ENCODE results near the gene CHRNA9.

Gene CHRNA9

GRCh38 chr4:40309250-40309774, 25.8 kb upstream of the CHRNA9 start:
- peak; percentile 78 for DNase-seq

DNA sequence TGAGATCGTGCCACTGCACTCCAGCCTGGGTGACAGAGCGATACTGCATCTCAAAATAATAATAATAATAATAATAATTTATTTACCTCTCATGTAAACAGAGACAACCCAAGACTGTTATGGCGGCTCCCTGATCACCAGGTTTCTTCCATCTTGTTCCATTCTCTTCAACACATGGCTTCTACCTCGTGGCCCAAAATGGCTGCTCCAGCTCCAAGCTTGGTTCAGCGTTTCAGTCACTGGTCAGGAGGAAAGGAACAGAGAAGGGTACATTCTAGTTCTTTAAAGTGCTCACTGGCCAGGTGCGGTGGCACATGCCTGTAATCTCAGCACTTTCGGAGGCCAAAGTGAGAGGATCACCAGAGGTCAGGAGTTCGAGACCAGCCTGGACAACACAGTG, 24.9 kb upstream of the CHRNA9 start:
- no peak for DNase-seq

DNA sequence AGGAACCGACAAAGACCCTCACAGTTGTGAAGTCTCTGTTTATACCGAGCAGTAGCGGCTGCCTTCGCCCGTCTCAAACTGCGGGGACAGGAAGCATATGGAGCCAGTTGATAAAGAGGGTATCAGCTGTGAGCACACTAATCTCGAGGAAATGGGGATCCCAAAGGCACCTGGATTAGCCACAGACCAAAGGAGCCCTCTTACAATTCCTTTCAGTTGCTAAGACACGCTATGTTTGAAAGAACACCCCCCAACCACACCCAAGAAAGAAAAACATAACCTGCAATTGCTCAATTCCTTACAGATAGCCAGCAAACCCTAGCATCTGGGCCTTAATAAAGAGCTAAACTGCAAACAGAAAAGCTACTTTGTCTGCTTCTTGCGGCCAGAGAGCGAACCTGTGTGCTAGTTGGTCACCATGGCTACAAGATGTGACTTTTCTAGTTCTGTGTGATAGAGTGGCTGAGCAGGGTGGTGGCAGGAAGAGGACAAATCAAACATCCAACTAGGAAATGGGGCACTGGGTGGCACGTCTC, 23.3 kb upstream of the CHRNA9 start:
- DNase-seq, result no peak

DNA sequence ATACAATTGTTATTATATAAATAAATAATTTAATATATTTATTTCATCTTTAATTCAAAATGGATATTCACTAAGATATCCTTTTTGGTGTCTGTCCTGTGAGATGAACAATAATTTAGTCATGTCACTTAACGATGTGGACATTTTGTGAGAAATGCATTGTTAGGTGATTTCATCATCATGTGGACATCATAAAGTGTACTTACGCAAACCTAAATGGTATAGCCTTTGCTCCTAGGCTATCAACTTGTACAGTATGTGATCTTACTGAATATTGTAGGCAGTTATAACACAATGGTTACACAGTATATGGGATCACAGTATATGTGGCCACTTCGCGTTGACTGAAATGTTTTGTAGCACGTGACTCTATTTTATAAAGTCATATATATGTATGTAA, 20.2 kb upstream of the CHRNA9 start:
- DNase-seq, result no peak

DNA sequence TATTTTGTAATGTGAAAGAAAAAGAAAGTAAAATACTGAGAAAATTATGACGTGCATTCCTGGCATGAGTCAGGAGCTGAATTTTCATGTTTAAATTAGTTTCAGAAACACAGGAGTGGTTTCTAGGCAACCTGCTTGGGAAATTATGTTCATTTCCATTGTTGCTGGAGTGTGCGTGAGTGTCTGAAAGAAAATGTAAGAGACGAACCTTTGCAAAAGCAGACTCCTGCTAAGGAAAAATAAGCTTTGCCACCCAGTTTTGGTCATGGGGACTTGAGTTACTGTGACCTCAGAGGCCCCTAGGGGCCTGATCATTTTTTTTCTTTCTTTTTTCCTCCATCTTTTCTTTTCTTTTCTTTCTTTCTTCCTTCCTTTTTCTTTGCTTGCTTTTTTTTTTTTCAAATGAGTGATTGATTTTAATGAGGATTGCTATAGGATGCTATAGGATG, 18.8 kb upstream of the CHRNA9 start:
- peak; percentile 79 for DNase-seq

- DNase-seq, result peak; percentile 88
Observed at GRCh38 chr4:40316782-40317635, 18.1 kb upstream of the CHRNA9 start.

- DNase-seq, result no peak
Observed at GRCh38 chr4:40317916-40318658, 17.0 kb upstream of the CHRNA9 start.

DNA sequence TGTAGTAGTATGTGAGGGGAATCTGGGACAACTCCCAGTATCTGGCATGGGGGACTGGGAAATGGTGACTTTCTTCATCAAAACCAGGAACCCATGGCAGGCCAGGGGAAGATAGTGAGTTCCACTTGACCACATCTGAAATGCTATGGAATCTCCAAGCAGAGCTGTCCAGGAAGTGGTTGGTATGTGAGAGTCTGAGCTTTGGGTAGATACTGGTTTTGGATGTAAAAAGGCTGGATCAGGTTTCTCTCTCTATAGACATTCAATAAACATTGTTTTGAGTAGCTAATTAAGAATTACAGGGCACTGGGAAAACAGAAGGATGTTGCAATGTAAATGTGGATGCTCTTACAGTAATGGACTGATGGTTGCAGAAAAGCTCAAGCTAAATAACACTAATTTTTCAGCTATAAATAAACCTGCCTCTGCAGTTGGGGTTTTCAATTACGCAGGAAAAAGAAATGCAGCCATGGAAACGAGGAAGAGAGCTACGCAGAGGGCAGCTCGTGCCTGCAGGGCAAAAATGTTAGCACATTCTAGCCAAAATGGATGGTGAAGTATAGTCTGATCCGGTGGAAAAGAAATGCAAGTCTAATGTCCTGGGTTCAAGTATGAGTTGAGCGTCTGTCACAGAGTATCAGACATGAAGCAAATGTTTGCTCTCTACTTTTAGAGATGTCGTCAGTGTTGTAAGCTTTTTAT, 13.4 kb upstream of the CHRNA9 start:
- peak; percentile 68 for DNase-seq

GRCh38 chr4:40322811-40323210, 12.3 kb upstream of the CHRNA9 start:
- DNase-seq, result no peak

DNA sequence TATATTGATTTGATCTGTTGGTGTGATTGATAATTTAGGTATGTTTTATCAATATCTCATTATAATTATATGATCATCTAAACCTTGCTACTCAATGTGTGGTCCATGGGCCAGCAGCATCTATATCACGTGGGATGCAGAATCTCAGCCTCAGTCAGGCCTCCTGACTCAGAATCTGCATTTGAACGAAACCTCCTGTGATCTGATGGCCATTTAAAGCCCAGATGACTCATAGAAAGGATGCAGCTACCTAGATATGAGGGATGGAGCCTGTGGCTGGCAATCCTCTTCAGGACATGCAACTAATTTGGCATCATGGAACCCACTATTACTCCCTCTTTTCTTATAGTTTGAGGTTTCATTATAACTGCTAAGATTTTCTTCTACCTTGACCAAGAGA, 11.3 kb upstream of the CHRNA9 start:
- DNase-seq, result no peak

GRCh38 chr4:40325406-40326019, 9.6 kb upstream of the CHRNA9 start:
- DNase-seq, result peak; percentile 67

- no peak for DNase-seq
Observed at GRCh38 chr4:40327340-40327739, 7.8 kb upstream of the CHRNA9 start.

- DNase-seq, result no peak
Observed at GRCh38 chr4:40328383-40328782, 6.8 kb upstream of the CHRNA9 start.

GRCh38 chr4:40329805-40330204, 5.3 kb upstream of the CHRNA9 start:
- no peak for DNase-seq

DNA sequence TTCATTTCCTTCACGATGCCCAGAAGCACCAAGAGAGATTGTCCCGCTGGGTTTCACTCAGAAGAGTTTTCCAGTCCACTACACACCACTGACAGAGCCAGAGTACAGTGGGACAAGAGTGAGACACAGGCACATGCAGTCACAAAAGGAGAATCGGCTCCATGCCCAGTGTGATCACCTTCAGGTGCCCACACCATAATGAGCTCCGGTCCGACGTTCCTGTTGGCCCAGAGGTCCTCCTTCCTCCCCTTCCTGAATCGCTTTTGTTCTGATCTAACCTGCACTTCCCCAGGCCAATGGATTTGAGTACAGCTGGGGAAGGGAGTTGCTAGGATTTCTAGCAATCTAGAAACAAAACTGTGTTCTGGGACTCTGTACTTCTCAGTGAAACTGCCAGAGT, 4.6 kb upstream of the CHRNA9 start:
- no peak for DNase-seq

DNA sequence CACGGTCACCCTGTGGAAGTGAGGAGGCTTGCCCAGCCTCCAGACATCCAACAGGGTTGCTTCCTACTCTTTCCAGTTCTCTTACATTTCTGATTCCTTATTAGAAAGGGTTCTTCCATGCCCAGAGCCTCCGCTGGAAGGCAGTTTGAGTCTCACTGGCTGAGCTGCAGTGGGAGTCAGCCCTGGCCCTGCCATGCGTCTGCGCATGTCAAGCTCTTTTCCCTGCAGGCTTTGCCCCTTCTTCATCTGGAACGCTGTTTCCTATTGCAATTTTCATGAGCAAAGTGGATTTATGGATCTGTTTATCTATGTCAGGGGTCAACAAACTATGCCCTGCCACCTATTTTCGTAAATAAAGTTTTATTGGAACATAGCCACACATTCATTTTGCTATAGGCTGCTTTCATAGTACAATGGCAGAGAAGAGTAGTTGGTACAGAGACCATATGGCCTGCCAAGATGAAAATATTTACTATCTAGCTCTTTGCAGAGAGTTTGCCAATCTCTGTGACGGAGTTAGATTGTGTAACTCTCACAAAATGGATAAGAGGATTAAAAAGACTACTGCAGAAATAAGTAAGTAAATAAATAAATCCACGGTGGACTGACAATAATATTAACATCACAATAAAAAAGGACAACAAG, 3.9 kb upstream of the CHRNA9 start:
- DNase-seq, result no peak

- no peak for DNase-seq
Observed at GRCh38 chr4:40331961-40332360, 3.2 kb upstream of the CHRNA9 start.

GRCh38 chr4:40333921-40334352, 1.2 kb upstream of the CHRNA9 start:
- peak; percentile 77 for DNase-seq

GRCh38 chr4:40335525-40335894, 377 bp downstream of the CHRNA9 start:
- DNase-seq, result peak; percentile 66

GRCh38 chr4:40337051-40337450, 1.9 kb downstream of the CHRNA9 start:
- no peak for DNase-seq

DNA sequence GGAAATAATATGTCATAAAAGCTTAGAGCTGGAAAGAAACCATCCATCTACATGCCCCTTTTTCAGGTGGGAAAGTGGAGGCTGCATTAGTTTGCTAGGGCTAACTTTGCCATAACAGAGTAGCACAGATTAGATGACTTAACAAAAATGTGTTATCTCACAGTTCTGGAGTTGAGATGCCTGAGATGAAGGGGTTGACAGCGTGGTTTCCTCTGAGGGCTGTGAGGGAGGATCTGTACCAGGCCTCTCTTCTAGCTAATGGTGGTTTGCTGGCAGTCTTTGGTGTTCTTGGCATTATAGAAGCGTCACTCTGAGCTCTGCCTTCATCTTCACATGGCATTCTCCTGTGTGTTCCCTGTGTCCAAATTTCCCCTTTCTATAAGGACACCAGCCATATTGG, 2.4 kb downstream of the CHRNA9 start:
- no peak for DNase-seq

DNA sequence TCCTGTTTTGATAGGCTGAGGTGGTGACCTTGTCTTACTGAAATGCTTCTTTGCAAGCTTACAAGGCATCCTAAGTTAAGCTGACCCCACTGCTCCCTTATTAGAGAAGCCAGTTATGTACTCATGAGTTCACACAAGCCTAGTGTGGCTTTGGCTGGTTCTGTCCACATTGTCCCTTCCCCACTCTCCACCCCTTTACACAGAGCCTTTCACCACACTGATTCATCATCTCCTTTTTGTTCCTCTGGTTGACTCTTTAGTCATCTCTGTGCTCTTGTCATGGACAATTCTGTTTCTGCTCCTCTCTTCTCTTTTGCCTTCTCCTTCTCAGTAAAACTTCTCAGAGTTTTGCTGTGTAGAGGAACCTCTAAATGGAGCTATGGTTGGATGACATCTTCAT, 4.9 kb downstream of the CHRNA9 start:
- no peak for DNase-seq
